Breast epithelium (tissue), 4 donors: Measurements from ENCODE around the gene ENAH. TPM values are rescaled to one million over a fixed set of nuclear protein-coding genes. Genes with fewer than 3 reads are reported as not detected.

Experiments
- DNase-seq, 2 donors: peaks; one replicate each; pipeline ENCODE4 v3.0.0-alpha.2; 2019; ENCODE audit warnings: low spot score in 2 of 2
- H3K27ac ChIP-seq, 2 donors: fragments of 200-600 bp; sonication (generic) in 1 of 2; one replicate each; pipeline ENCODE4 v1.5.1; 2016 to 2019; ENCODE audit warnings: mild to moderate bottlenecking in 1 of 2
- H3K27me3 ChIP-seq, 2 donors: fragments of 200-600 bp; sonication (generic) in 1 of 2; one replicate each; pipeline versions ENCODE4 v1.5.1 to v1.6.0; 2017 to 2019; ENCODE audit warnings: control low read depth in 1 of 2, mild to moderate bottlenecking in 1 of 2
- H3K36me3 ChIP-seq: fragments of 200-600 bp; one replicate; pipeline ENCODE4 v1.5.1; 2019
- H3K4me1 ChIP-seq, 2 donors: fragments of 200-600 bp; sonication (generic); one replicate each; pipeline ENCODE4 v1.5.1; 2016 to 2019; ENCODE audit warnings: control low read depth in 1 of 2
- H3K4me3 ChIP-seq, 3 donors: fragments of 200-600 bp; sonication (generic); 1 replicate in 2 of 3; 2 replicates in 1 of 3; pipeline ENCODE4 v1.5.1; 2016 to 2019; ENCODE audit warnings: mild to moderate bottlenecking in 3 of 3, moderate library complexity in 2 of 3
- H3K9me3 ChIP-seq, 2 donors: fragments of 200-600 bp; sonication (generic) in 1 of 2; one replicate each; pipeline ENCODE4 v1.5.1; 2016 to 2019; ENCODE audit warnings: control low read depth in 1 of 2
- POLR2A ChIP-seq: fragments of 450-650 bp; IDR thresholded peaks from one replicate; pipeline ENCODE4 v1.6.1; 2016; ENCODE audit warnings: antibody characterized with exemption, mild to moderate bottlenecking, moderate library complexity
- POLR2AphosphoS5 ChIP-seq, 3 donors: sonication (generic); formaldehyde crosslinking; IDR thresholded peaks; one replicate each; pipeline ENCODE4 v1.6.1; 2017; ENCODE audit warnings: antibody characterized with exemption in 3 of 3
- intact Hi-C: fragments of 100-400 bp; cut with DNase I; formaldehyde crosslinking; loops from one replicate; pipeline ENCODE4 v1.15.1; 2023; ENCODE audit warnings: low total_unique reads
- total RNA-seq, 3 donors: library from RNA; depleted of rRNA; stranded (reverse); fragments of >200 nt; gene quantifications; one replicate each; pipeline ENCODE4 v1.1.0, GENCODE V29; 2016
- TF ChIP-seq, protein P1 (sequence below), 3 donors: fragments of 450-650 bp; IDR thresholded peaks; one replicate each; pipeline ENCODE4 v1.5.1; 2016 to 2017; ENCODE audit warnings: antibody characterized with exemption in 3 of 3, mild to moderate bottlenecking in 3 of 3, moderate library complexity in 3 of 3

Gene ENAH
- total RNA-seq, 3 donors from 2014 or later: 36.2 to 62.9 (median 48.2) TPM

DNA sequence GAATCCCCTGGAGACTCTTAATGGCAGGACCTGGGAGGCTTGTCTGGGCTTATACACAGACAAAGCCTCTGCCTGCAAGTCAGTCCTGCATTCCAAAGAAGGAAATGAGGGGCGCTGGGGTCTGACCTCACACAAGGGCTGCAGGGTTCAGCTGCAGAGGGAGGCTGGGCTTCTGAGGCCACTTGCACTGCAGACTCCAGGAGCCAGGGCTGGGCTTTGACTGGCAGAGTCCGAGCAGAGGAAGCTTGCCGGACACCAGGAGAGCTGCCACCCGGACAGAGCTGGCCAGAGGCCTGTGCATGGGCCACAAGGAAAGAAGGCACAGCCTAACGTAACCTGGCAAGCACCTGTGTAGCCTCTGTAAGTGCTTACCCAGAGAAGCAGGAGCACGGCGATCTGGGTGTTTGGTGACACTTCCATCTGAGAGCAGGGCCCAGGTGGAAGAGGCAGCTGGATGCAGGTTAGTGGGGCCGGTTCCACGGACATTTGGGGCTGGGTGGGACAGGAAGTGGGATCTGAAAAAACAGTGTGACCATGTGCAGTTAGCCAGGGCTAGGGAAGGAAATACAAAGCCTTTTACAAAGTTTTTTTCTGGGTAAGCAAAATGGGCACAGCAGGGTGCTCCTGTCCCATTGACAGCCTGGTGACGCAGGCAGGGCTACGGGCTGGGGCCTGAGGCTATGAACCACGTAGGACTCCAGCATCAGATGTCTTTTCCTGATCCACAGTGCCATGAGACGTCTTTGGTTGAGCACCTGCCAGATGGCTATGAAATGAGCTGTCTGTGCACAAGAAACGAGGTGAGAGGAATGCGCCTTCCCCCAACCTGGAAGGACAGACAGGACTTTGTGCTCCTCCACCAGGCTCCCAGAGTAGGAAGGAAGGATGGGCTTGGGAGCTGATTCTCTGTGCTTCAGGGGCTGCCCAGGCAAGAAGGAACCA is 187.8 kb downstream of the ENAH start:
- intact Hi-C loops: no loop called here
- peak overlapping the region; percentile 12 to 40 for H3K27ac ChIP-seq

DNA sequence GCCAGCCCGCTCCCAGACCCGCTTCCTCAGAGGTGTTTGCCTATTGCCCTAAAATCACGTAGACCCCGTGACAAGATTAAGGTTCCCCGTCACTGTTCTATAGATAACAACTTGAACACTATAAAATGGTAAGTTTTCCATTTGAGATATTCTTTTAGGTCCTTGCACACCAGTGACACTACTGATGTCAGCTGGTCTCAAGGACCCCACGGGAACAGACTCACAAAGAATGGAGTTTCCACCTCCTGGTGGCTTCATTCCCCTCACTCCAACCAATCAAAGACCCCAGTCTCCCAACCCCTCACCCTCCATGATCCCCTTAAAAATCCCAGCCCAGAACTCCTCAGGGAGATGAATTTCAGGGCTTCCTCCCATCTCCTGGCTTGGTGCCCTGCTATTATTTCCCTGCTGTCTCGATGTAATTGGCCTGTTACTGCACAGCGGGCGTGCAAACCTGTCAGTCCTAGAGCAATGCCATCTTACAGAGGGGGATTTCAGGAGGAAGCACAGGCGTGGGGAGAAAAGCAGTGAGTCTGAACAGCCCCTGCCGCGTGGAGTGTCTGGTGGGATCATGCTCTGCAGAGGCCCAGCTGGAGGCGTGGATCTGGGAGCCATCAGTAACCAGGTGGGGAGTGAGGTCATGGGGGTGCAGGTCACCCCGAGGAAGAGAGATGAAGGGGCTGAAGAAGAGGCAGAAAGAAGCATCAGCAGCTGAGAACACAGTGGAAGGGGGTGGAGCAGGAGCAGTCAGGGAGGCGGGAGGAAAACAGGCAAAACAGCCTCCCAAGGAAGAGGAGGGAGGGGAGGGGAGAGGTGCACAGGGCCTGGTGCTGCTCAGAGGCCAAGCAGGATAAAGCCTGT is 190.0 kb downstream of the ENAH start:
- no peaks in the 10 kb centered on the region for H3K27me3 ChIP-seq
- no peaks in the 10 kb centered on the region for H3K9me3 ChIP-seq
- no peak overlapping the region for H3K27ac ChIP-seq
- intact Hi-C loops: no loop called here
- H3K4me3 ChIP-seq: no peak overlapping the region
- H3K36me3 ChIP-seq: no peaks in the 10 kb centered on the region
- TF ChIP-seq, protein P1, sequence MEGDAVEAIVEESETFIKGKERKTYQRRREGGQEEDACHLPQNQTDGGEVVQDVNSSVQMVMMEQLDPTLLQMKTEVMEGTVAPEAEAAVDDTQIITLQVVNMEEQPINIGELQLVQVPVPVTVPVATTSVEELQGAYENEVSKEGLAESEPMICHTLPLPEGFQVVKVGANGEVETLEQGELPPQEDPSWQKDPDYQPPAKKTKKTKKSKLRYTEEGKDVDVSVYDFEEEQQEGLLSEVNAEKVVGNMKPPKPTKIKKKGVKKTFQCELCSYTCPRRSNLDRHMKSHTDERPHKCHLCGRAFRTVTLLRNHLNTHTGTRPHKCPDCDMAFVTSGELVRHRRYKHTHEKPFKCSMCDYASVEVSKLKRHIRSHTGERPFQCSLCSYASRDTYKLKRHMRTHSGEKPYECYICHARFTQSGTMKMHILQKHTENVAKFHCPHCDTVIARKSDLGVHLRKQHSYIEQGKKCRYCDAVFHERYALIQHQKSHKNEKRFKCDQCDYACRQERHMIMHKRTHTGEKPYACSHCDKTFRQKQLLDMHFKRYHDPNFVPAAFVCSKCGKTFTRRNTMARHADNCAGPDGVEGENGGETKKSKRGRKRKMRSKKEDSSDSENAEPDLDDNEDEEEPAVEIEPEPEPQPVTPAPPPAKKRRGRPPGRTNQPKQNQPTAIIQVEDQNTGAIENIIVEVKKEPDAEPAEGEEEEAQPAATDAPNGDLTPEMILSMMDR (IDR thresholded peaks at IDR 0.05): no peak
- TF ChIP-seq POLR2A (no peak), POLR2AphosphoS5 (IDR thresholded peaks at IDR 0.05) (no peak)
- no peak for DNase-seq
- no peaks in the 10 kb centered on the region for H3K4me1 ChIP-seq

More for the DNA sequence above, 187.8 kb downstream of the ENAH start:
- Histone ChIP-seq H3K27me3 (no peaks in the 10 kb centered on the region), H3K36me3 (no peaks in the 10 kb centered on the region), H3K4me1 (no peaks in the 10 kb centered on the region), H3K9me3 (no peaks in the 10 kb centered on the region), H3K4me3 (no peak overlapping the region)
- peak in 1 of 2 donors; percentile 53 for DNase-seq
- TF ChIP-seq POLR2A: no peak
- no peak for TF ChIP-seq POLR2AphosphoS5 (IDR thresholded peaks at IDR 0.05)
- TF ChIP-seq, protein P1 (IDR thresholded peaks at IDR 0.05): no peak

DNA sequence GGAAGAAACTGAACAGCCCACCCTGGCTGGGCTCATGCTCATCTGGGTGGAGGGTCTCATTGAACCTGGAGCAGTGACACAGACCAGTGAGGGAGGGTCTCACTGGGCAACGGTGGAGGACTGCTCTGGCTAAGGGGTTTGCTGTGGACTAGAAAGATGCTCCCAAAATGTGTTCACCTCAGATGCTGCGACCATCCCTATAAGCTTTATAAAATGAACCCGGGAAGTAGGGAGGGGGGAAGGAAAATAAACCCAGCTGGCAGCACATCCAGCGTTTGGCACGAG is 190.6 kb downstream of the ENAH start:
- DNase-seq: no peak
- Histone ChIP-seq H3K27me3 (no peaks in the 10 kb centered on the region), H3K4me1 (no peaks in the 10 kb centered on the region), H3K9me3 (no peaks in the 10 kb centered on the region), H3K27ac (no peak overlapping the region), H3K36me3 (no peaks in the 10 kb centered on the region), H3K4me3 (no peak overlapping the region)
- intact Hi-C loops: no loop called here
- TF ChIP-seq POLR2AphosphoS5 (IDR thresholded peaks at IDR 0.05): no peak
- TF ChIP-seq POLR2A: no peak
- TF ChIP-seq, protein P1 (IDR thresholded peaks at IDR 0.05): no peak

DNA sequence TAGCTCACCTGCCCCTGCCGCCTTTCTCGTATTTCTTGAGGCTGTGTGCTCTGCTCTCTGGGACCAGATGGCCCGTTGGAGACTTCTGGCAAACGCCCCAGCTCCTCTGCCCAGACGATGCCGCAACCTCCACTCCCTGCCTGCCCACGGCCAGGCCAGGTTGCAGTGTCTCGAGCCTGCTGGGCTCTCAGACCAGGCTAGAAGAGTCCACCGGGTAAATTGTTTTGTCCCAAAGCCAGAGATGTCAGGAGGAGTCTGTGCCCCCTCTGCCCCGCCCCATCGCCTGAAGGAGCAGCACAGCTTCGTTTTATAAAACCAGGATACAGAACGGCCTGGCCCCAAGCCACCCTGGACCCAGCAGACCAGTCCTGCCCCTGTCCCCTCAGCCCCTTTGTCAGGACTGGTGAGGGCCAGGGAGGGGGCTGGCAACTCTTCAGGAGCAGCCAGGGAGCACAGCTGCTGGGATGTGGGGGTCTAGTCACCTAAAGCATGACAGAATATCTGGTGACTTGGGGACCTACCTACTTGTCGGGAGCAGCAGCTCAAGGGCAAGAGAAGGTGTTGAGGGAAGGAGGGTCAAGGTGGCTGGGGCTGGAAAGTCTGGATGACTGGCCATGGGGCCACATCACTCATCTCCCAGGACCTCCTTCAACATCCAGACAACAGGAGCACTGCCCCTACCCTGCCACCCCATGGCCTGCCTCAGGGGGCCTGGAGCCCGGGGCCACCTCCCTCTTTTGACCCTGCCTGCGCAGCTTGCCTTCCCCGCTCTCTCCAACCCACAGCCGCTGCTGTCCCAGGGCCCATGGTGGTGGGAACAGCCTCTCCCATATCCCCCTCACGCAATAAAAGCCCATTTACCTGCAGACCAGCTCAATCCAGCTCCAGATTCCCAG is 191.1 kb downstream of the ENAH start:
- DNase-seq: no peak

More for the DNA sequence above, 191.1 kb downstream of the ENAH start:
- H3K27me3 ChIP-seq: no peaks in the 10 kb centered on the region
- no peak overlapping the region for H3K27ac ChIP-seq
- TF ChIP-seq, protein P1 (IDR thresholded peaks at IDR 0.05): no peak
- TF ChIP-seq POLR2A (no peak), POLR2AphosphoS5 (IDR thresholded peaks at IDR 0.05) (no peak)
- no peaks in the 10 kb centered on the region for H3K4me1 ChIP-seq
- intact Hi-C loops: no loop called here
- no peaks in the 10 kb centered on the region for H3K9me3 ChIP-seq
- no peaks in the 10 kb centered on the region for H3K36me3 ChIP-seq
- no peak overlapping the region for H3K4me3 ChIP-seq
